Activated CD8-positive, alpha-beta T cell treated with anti-CD3 and anti-CD28 coated beads for 36 hours (primary cell): Measurements from ENCODE around the gene MBOAT2. TPM values are rescaled to one million over a fixed set of nuclear protein-coding genes. Genes with fewer than 3 reads are reported as not detected.
"Not testable (repeated sequence)": the region's sequence is repeated elsewhere in the genome, so short reads cannot be mapped to it uniquely, and the experiment has no call there.

Experiments
- ATAC-seq: fragments of 200-7000 bp; cut with Tn5 transposase; one replicate; pipeline ENCODE4 v1.10.0; 2021; ENCODE audit warnings: mild to moderate bottlenecking, moderate library complexity
- CTCF ChIA-PET: fragments of 350-600 bp; sonication (Branson Sonifier 250); formaldehyde crosslinking; loops from one replicate; lab custom pipeline; 2021; ENCODE audit warnings: antibody characterized with exemption; lab: Charles Lee
- POLR2A ChIA-PET: fragments of 350-600 bp; sonication (Branson Sonifier 250); formaldehyde crosslinking; loops from one replicate; lab custom pipeline; 2021; ENCODE audit warnings: antibody characterized with exemption; lab: Charles Lee
- DNase-seq: peaks from one replicate; pipeline ENCODE4 v3.0.0-alpha.2; 2020
- H3K27ac Mint-ChIP-seq: one replicate; pipeline ENCODE4 v1.8.0; 2021; ENCODE audit warnings: mild to moderate bottlenecking, mixed read lengths
- H3K27me3 Mint-ChIP-seq: one replicate; pipeline ENCODE4 v1.8.0; 2021; ENCODE audit warnings: mixed read lengths
- H3K36me3 Mint-ChIP-seq: one replicate; pipeline ENCODE4 v1.8.0; 2021; ENCODE audit warnings: low read depth, mixed read lengths
- H3K4me1 Mint-ChIP-seq: one replicate; pipeline ENCODE4 v1.8.0; 2021; ENCODE audit warnings: low read depth, mixed read lengths
- H3K4me3 Mint-ChIP-seq: one replicate; pipeline ENCODE4 v1.8.0; 2021; ENCODE audit warnings: mild to moderate bottlenecking, moderate library complexity, mixed read lengths
- H3K9me3 Mint-ChIP-seq: one replicate; pipeline ENCODE4 v1.8.0; 2021; ENCODE audit warnings: mixed read lengths
- CTCF ChIP-seq: fragments of 200-600 bp; IDR thresholded peaks from one replicate; pipeline ENCODE4 v1.8.0; 2022; ENCODE audit warnings: antibody characterized with exemption, mild to moderate bottlenecking
- intact Hi-C: fragments of 100-400 bp; cut with micrococcal nuclease; formaldehyde crosslinking; loops from one replicate; pipeline ENCODE4 v1.10.0; 2022
- total RNA-seq, 2 experiments: library from RNA; stranded (reverse); gene quantifications; one replicate each; pipeline ENCODE4 v1.2.3, GENCODE V29; 2021

Gene MBOAT2
- total RNA-seq, 2 experiments from 2014 or later, result 2.9 to 3.0 TPM

GRCh38 chr2:8934338-8934737 lies 69.1 kb downstream of the MBOAT2 start:
- intact Hi-C loops, result no loop called here
- Mint-ChIP-seq H3K4me3 (no peak overlapping the region), H3K36me3 (no peaks in the 10 kb centered on the region), H3K4me1 (no peaks in the 10 kb centered on the region), H3K9me3 (no peaks in the 10 kb centered on the region), H3K27me3 (no peaks in the 10 kb centered on the region), H3K27ac (no peak overlapping the region)
- CTCF ChIA-PET, result no interaction called here
- TF ChIP-seq CTCF, result no peak
- POLR2A ChIA-PET, result no interaction called here
- ATAC-seq (no peak), DNase-seq (no peak)

GRCh38 chr2:8932702-8933101 lies 70.8 kb downstream of the MBOAT2 start:
- DNase-seq, result no peak
- POLR2A ChIA-PET, result no interaction called here

GRCh38 chr2:8930185-8930584 lies 73.3 kb downstream of the MBOAT2 start:
- intact Hi-C loops, H3K36me3 Mint-ChIP-seq, POLR2A ChIA-PET, H3K27ac Mint-ChIP-seq, CTCF ChIA-PET, DNase-seq, ATAC-seq, H3K4me1 Mint-ChIP-seq, H3K4me3 Mint-ChIP-seq, H3K27me3 Mint-ChIP-seq, H3K9me3 Mint-ChIP-seq: not testable (repeated sequence)

More at GRCh38 chr2:8932702-8933101, 70.8 kb downstream of the MBOAT2 start:
- CTCF ChIA-PET, result no interaction called here
- no peak overlapping the region for H3K27ac Mint-ChIP-seq
- no peaks in the 10 kb centered on the region for H3K4me1 Mint-ChIP-seq
- H3K27me3 Mint-ChIP-seq, result peaks cover 1% of the 10 kb centered on the region
- ATAC-seq, result no peak
- no peak overlapping the region for H3K4me3 Mint-ChIP-seq
- H3K36me3 Mint-ChIP-seq, result no peaks in the 10 kb centered on the region
- TF ChIP-seq CTCF, result no peak
- no peaks in the 10 kb centered on the region for H3K9me3 Mint-ChIP-seq
- intact Hi-C loops, result no loop called here

GRCh38 chr2:8929128-8929527 lies 74.4 kb downstream of the MBOAT2 start:
- DNase-seq, result no peak
- intact Hi-C loops, result no loop called here
- Mint-ChIP-seq H3K27me3 (peaks cover 1% of the 10 kb centered on the region), H3K9me3 (no peaks in the 10 kb centered on the region), H3K27ac (no peak overlapping the region), H3K4me3 (no peak overlapping the region), H3K4me1 (no peaks in the 10 kb centered on the region), H3K36me3 (no peaks in the 10 kb centered on the region)
- CTCF ChIA-PET, result no interaction called here
- ATAC-seq, result no peak
- TF ChIP-seq CTCF, result no peak
- POLR2A ChIA-PET, result interaction anchor here (0.7 kb wide), 1 partner anchor 16 kb away, joined by 3 read pairs; no protein-coding TSS in a partner anchor

- ATAC-seq (no peak), DNase-seq (no peak)
- peaks cover 1% of the 10 kb centered on the region for H3K27me3 Mint-ChIP-seq
- no peak overlapping the region for H3K4me3 Mint-ChIP-seq
- H3K36me3 Mint-ChIP-seq, result no peaks in the 10 kb centered on the region
- H3K9me3 Mint-ChIP-seq, result no peaks in the 10 kb centered on the region
- H3K4me1 Mint-ChIP-seq, result no peaks in the 10 kb centered on the region
- TF ChIP-seq CTCF, result no peak
- no peak overlapping the region for H3K27ac Mint-ChIP-seq
- CTCF ChIA-PET, result no interaction called here
- intact Hi-C loops, result no loop called here
- POLR2A ChIA-PET, result no interaction called here
Observed at GRCh38 chr2:8927510-8928455, 75.7 kb downstream of the MBOAT2 start.
